IgD-negative memory B cell (primary cell): ENCODE data around the gene ZNF598. TPM values are rescaled to one million over a fixed set of nuclear protein-coding genes. Genes with fewer than 3 reads are reported as not detected.

Source experiments
- H3K27ac Mint-ChIP-seq, 3 donors: one replicate each; pipeline ENCODE4 v1.8.0; 2020 to 2022; ENCODE audit warnings: mild to moderate bottlenecking in 3 of 3, mixed read lengths in 3 of 3, moderate library complexity in 1 of 3
- H3K27me3 Mint-ChIP-seq: one replicate; pipeline ENCODE4 v1.8.0; 2021; ENCODE audit warnings: mixed read lengths
- H3K36me3 Mint-ChIP-seq: one replicate; pipeline ENCODE4 v1.8.0; 2020; ENCODE audit warnings: mild to moderate bottlenecking, mixed read lengths
- H3K4me1 Mint-ChIP-seq, 3 donors: one replicate each; pipeline ENCODE4 v1.8.0; 2020 to 2022; ENCODE audit warnings: mixed read lengths in 3 of 3, mild to moderate bottlenecking in 1 of 3
- H3K4me3 Mint-ChIP-seq, 4 donors: one replicate each; pipeline ENCODE4 v1.8.0; 2020 to 2022; ENCODE audit warnings: mild to moderate bottlenecking in 4 of 4, mixed read lengths in 4 of 4, moderate library complexity in 3 of 4
- H3K9me3 Mint-ChIP-seq, 3 donors: one replicate each; pipeline ENCODE4 v1.8.0; 2020 to 2021; ENCODE audit warnings: mixed read lengths in 3 of 3, mild to moderate bottlenecking in 1 of 3
- polyA plus RNA-seq: library from polyadenylated mRNA; unstranded; fragments of 300-500 nt; fragmentation: Illumina TruSeq; gene quantifications from one replicate; pipeline ENCODE4 v1.2.3, GENCODE V29; 2021

The ZNF598 gene
- polyA plus RNA-seq, 1 donor from 2014 or later: 11.0 TPM

DNA sequence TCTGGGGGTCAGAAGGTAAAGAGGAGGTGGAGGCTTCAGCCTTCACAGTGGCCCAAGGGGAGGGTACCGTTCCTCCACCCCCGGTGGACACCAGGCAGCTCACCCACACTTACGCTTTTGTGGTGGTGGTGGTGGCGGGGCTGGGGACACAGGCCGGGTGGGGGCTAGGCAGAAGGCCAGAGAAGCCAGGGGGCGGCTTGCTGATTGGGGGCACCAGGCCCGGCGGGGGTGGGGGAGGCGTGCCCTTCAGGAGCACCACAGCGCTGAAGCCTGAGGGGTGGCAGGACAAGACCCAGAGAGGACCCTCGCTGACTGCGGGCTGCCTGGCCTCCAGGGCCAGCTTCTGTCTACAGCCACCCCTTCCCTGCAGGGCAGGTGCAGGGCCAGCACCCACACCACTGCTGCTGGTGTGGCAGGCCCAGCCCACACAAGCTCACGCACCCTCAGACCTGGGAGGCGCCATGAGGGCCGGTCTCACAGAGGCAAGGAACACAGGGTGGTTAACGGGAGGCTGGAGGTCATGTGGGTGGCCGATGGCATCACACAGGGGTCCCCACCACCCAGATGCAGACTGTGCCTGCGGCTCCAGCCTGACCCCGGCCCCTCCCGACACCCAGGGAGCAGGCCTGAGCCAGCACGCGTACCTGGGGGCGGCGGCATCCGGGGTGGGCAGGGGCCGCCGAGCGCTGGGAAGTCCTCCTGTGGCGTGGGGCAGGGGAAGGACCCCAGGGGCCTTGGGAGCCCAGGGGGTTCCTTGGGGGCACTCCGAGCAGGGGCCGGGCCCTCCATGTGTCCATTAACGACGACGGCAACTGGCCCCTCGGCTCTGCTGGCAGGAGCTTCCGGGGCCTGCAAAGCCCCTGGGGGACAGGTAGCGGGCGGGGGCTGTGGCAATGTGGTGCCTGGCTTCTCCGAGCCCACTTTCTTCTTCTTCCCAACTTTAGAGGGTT is 10.5 kb downstream of the ZNF598 start:
- no peak overlapping the region for H3K27ac Mint-ChIP-seq
- H3K36me3 Mint-ChIP-seq: peaks cover 1% of the 10 kb centered on the region
- no peaks in the 10 kb centered on the region for H3K4me1 Mint-ChIP-seq
- no peaks in the 10 kb centered on the region for H3K9me3 Mint-ChIP-seq
- H3K27me3 Mint-ChIP-seq: no peaks in the 10 kb centered on the region
- no peak overlapping the region for H3K4me3 Mint-ChIP-seq

DNA sequence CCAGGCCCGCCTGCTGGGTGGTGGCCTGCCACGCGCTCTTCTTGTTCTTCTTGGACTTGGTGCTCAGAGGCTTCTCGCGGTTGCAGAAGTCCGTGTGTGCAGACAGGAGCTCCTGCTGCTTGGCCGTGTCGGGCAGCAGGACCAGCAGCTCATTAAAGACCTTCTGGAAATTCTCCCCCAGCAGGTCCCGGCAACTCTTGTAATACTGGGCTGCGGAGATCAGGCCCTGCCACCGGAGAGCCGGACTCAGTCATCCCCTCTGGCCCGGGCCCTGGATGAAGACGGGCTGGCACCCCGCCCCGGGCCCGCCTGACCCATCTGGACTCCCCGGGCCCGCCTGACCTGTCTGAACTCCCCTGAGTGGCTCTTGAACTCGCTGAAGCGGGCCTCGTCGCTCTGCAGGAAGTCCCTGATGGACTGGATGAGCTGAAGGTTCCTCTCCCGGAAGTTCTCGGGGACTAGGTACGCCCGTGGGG is 11.2 kb downstream of the ZNF598 start:
- H3K27ac Mint-ChIP-seq: peak overlapping the region in 2 of 3 donors; percentile 67 to 83
- no peaks in the 10 kb centered on the region for H3K9me3 Mint-ChIP-seq
- H3K4me3 Mint-ChIP-seq: no peak overlapping the region
- no peaks in the 10 kb centered on the region for H3K27me3 Mint-ChIP-seq
- H3K36me3 Mint-ChIP-seq: peaks cover 1% of the 10 kb centered on the region
- H3K4me1 Mint-ChIP-seq: peaks cover 0 to 3% (median 2%) of the 10 kb centered on the region in 3 donors

DNA sequence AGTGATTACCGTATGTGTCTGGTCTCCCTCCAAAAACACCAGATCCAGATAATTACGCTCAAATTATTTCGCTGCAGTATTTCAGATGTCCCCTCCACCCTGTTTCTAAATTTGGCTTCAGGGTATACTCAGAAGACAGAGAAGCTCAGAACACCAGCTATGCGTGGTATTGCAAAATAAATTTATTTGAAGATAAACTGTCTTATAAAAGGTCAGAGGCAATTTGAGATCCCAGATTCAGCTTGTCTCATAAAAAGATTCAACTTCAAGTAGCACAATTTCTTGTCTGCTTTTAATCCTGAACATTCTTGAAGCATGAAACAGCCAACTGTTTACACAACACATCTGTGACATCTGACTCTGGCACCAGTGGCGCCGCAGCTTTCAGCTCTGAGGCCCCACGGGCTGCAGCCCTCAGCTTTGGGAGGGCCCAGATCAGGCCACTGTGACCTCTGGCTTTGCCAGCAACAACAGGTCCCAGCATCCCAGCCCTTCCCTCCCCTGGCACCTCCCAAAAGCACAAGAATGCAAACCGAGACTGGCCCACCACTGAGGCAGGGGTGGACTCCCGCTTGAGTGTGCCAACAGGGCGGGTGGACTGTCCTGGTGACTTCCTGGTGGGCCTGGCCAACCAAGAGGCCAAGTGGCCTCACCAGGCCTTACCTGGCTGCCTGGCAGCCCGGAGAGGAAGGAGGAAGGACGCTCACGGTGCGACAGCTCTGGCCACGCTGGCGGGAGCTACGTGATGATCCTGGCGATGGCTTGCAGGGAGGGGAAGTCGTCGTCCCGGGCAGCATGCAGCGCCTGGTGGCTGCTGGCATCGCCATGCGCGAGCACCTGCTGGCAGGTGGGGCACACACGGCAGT is 11.9 kb downstream of the ZNF598 start:
- Mint-ChIP-seq H3K9me3 (no peaks in the 10 kb centered on the region), H3K27ac (peak overlapping the region in 2 of 3 donors; percentile 39 to 83), H3K36me3 (peaks cover 1% of the 10 kb centered on the region), H3K4me3 (no peak overlapping the region), H3K4me1 (peaks cover 0 to 3% (median 2%) of the 10 kb centered on the region in 3 donors), H3K27me3 (no peaks in the 10 kb centered on the region)

DNA sequence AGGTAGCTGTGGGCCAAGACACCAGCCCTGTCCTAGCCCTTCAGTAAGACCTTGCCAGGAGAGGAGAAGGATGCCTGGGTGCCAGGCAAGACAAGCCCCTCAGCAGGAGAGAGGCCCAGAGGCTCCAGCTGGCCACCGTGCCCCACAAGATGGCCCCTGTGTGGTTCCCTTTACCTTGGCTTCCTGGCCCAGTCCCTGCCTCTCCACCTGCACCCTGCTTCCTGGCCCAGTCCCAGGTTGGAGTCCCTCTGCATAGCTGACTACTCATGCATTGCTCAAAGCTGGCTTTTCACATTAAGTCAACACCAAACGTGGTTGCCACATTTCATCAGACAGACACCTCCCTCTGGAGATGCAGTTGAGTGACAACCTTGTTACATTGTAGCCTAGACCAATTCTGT is 15.9 kb downstream of the ZNF598 start:
- H3K27ac Mint-ChIP-seq: peak overlapping the region; percentile 48 to 84 (median 71)
- peaks cover 10 to 13% (median 10%) of the 10 kb centered on the region in 3 donors for H3K4me1 Mint-ChIP-seq
- peak overlapping the region in 2 of 4 donors; percentile 30 to 49 for H3K4me3 Mint-ChIP-seq
- no peaks in the 10 kb centered on the region for H3K27me3 Mint-ChIP-seq
- H3K36me3 Mint-ChIP-seq: peaks cover 1% of the 10 kb centered on the region
- H3K9me3 Mint-ChIP-seq: no peaks in the 10 kb centered on the region

DNA sequence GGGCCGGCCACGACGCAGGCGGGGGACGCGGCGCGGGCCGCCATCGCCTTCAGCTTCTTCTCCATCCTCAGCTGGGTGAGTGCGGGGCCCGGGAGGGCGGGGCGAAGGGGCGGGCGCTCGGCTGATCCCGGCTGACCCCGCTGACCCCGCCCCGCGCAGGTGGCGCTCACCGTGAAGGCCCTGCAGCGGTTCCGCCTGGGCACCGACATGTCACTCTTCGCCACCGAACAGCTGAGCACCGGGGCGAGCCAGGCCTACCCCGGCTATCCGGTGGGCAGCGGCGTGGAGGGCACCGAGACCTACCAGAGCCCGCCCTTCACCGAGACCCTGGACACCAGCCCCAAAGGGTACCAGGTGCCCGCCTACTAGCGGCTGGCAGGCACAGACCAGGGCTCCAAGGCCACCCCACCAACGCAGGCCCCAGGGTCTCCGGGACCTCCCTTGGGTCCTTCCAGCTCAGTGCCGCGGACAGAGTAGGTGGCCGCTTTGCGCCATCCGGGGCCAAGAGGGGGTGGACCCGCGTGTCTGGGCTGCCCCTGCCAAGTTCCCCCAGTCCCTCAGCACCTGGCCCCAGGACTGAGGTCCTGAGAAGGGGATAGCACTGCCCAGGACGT is 16.8 kb downstream of the ZNF598 start:
- peak overlapping the region in 2 of 3 donors; percentile 71 to 84 for H3K27ac Mint-ChIP-seq
- H3K4me3 Mint-ChIP-seq: no peak overlapping the region

DNA sequence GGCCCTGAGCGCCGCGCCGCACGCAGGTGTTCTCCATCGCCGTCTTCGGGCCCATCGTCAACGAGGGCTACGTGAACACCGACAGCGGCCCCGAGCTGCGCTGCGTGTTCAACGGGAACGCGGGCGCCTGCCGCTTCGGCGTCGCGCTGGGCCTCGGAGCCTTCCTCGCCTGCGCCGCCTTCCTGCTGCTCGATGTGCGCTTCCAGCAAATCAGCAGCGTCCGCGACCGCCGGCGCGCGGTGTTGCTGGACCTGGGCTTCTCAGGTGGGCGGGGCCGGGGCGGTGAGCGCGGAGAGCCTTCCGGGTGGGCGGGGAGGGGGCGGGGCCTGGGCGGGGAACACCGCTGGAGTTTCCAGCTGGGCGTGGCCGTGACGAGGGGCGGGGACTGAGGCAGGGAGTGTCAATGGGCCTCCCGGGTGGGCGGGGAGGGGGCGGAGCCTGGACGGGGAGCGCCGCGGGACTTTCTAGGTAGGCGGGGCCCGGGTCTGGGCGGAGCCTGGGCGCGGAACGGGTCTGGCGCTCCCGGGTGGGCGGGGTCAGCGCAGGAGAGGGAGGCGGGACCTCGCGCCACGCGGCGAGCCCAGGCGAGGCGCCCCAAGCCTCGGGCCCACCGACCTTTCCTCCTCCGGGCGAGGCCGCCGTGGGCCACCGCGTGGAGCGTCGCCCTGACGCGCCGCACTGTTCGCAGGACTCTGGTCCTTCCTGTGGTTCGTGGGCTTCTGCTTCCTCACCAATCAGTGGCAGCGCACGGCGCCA is 17.5 kb downstream of the ZNF598 start:
- H3K4me1 Mint-ChIP-seq: peaks cover 10 to 13% (median 13%) of the 10 kb centered on the region in 3 donors
- H3K9me3 Mint-ChIP-seq: no peaks in the 10 kb centered on the region
- H3K36me3 Mint-ChIP-seq: no peaks in the 10 kb centered on the region
- no peaks in the 10 kb centered on the region for H3K27me3 Mint-ChIP-seq
- peak overlapping the region; percentile 79 to 95 (median 92) for H3K4me3 Mint-ChIP-seq
- H3K27ac Mint-ChIP-seq: peak overlapping the region; percentile 95 to 99 (median 98)

More for the DNA sequence above, 16.8 kb downstream of the ZNF598 start:
- no peaks in the 10 kb centered on the region for H3K36me3 Mint-ChIP-seq
- peaks cover 10 to 13% (median 13%) of the 10 kb centered on the region in 3 donors for H3K4me1 Mint-ChIP-seq
- H3K27me3 Mint-ChIP-seq: no peaks in the 10 kb centered on the region
- no peaks in the 10 kb centered on the region for H3K9me3 Mint-ChIP-seq

DNA sequence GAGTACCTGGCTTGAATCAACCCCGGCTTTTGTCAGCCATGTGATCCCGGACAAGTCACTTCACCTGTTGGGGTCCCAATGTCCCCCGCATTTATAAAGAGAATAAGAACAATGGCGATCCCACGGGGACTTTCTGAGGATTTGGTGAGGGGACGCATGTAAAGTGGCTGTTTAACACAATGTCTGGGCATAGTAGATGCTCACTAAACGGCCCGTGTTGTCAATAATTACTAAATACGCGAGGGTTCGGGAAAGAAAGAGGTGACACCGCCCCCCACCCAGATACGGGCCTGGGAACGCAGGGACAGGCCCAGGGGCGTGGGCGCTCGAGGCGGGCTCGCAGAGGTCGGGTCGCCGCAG is 18.1 kb downstream of the ZNF598 start:
- Mint-ChIP-seq H3K36me3 (no peaks in the 10 kb centered on the region), H3K27me3 (no peaks in the 10 kb centered on the region), H3K27ac (peak overlapping the region; percentile 95 to 99 (median 98)), H3K9me3 (no peaks in the 10 kb centered on the region), H3K4me3 (peak overlapping the region; percentile 79 to 95 (median 92)), H3K4me1 (peaks cover 10 to 13% (median 13%) of the 10 kb centered on the region in 3 donors)

DNA sequence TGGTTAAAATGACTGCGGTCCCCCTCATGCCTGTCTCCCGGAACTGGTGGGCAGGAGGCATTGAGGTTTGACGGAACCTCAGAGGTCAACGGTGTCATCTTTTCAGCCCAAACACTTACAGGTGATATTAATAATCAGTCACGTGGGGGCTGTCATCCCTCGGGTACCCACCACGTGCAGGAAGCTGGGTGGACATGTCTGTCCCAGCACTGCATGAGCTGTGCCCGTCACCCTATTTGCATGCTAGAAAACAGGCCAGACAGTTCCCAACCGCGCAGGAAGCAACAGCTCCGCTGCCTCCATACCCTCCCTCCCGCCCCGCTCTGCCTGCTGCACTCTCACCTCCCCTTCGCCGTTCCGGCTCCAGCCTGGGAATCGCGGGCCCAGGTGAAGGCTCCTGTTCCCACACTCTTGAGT is 18.5 kb downstream of the ZNF598 start:
- Mint-ChIP-seq H3K4me1 (peaks cover 10 to 13% (median 13%) of the 10 kb centered on the region in 3 donors), H3K27ac (peak overlapping the region; percentile 95 to 99 (median 98)), H3K4me3 (peak overlapping the region; percentile 79 to 95 (median 92))

DNA sequence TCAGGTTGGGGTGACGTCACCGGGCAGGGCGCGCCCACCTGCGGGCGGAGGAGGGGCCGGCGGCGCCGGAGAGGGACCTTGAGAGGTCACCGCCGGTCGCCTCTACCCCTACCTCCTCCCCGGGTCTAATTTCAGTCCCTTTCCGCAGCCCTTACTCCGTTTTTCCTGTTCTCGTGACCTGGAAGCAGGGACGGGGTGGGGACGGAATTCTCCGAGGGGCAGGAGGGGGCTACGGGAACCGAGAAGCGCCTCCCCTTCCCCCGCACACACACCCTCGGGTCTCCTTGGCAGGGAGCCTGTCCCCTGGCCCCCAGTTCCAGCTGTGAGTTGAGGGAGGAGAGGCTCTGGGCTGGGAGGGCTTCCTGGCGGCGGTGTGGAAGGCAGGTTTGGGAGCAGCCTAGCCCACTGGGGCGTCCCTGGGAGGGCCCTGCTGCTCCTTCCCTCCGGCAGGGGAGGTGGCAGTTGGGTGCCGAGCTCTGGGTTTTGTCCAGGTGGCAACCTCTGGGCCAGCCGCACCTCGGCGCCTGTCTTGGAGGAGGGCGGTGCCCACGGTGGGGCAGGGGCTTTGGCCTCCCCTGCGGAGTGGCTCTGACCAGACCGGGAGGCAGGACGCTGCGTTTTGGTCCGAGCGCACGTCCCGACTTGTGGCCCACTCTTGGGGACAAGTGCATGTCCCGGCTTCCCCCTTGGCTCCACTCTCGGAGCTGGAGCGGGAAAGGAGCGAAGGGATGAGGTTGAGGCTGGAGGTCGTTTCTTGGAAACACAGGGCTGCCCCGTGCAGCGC is 19.1 kb downstream of the ZNF598 start:
- Mint-ChIP-seq H3K9me3 (no peaks in the 10 kb centered on the region), H3K27me3 (no peaks in the 10 kb centered on the region), H3K4me1 (peaks cover 10 to 13% (median 13%) of the 10 kb centered on the region in 3 donors), H3K4me3 (peak overlapping the region; percentile 79 to 95 (median 92)), H3K36me3 (no peaks in the 10 kb centered on the region), H3K27ac (peak overlapping the region; percentile 95 to 99 (median 98))

More for the DNA sequence above, 18.5 kb downstream of the ZNF598 start:
- Mint-ChIP-seq H3K27me3 (no peaks in the 10 kb centered on the region), H3K9me3 (no peaks in the 10 kb centered on the region), H3K36me3 (no peaks in the 10 kb centered on the region)

DNA sequence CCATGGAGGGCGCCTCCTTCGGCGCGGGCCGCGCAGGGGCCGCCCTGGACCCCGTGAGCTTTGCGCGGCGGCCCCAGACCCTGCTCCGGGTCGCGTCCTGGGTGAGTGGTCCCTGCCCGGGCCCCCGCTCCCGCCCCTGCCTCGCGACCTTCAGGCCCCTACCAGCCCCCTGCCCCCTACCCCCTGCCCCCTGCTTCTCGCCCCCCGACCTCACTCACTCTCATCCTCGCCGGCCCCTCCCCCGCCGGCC is 19.6 kb downstream of the ZNF598 start:
- Mint-ChIP-seq H3K9me3 (no peaks in the 10 kb centered on the region), H3K27me3 (no peaks in the 10 kb centered on the region), H3K36me3 (no peaks in the 10 kb centered on the region), H3K4me1 (peaks cover 10 to 13% (median 13%) of the 10 kb centered on the region in 3 donors), H3K27ac (no peak overlapping the region), H3K4me3 (no peak overlapping the region)

DNA sequence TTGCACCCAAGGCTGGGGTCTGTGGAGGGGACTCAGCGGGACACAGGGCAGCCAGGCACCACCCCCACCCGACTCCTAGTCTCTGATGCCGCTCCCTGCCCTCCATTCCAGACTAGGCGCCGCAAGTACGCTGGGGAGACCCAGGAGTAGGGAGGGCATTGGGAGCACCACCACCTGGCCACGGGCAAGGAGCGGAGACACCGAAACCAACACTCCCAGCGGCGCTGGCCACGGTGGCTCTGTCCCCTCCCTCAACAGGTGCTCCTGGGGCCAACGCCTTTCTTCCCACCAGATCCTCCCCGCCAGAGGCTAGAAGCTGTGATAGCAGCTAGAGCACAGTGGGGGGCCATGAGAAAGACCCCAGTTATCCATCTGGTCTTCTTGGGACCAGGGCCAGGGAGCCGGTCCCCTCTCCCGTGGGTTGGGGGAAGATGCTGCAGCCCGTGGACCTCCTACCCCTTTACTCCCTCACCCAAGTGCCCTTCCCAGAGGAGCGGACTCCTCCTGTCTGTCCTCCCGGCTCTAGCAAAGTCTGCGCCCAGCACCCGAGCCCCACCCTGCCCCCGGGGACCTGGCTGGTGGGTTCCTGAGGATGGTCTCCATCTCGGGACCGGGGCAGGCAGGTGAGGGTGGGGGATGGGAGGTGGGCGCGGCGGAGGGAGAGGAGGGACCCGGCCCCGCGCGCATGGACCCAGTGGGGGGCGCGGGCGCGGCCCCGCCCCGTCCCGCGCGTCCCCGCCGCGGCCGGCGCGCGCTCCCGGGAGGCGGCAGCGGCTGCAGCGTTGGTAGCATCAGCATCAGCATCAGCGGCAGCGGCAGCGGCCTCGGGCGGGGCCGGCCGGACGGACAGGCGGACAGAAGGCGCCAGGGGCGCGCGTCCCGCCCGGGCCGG is 20.2 kb downstream of the ZNF598 start, which contains the start of gene SYNGR3:
Gene SYNGR3, plus strand, starts transcription at position 762 of the 892 bp plus-strand sequence. CDS start 133 bp downstream, outside the sequence.
- H3K4me3 Mint-ChIP-seq: peak within 1 kb of the TSS; percentile 79 to 95 (median 90)
- no peaks in the 10 kb centered on the region for H3K9me3 Mint-ChIP-seq
- H3K27ac Mint-ChIP-seq: peak within 1 kb of the TSS; percentile 95 to 99 (median 98)
- no peaks in the 10 kb centered on the region for H3K27me3 Mint-ChIP-seq
- no peaks in the 10 kb centered on the region for H3K36me3 Mint-ChIP-seq
- H3K4me1 Mint-ChIP-seq: peaks cover 10 to 16% (median 13%) of the 10 kb centered on the region in 3 donors

DNA sequence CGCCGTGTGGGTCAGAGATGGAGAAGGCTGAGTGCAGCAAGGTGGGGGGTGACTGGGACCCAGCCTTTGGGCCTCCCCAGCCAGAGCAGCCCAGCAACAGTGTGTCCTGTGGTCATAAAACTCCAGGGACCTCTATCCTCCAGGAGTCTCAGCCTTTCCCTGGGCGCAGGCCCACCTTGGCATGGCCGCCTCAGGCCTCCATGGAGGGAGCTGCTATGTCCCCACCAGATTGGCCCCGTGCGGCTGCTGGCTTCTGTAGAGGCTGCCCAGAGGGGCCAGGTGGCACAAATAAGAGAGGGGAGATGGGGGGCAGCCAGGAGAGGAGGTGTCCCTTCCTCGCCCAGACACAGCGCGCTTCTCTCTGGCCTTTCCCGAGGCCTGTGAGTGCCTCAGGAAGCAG is 22.4 kb downstream of the ZNF598 start:
- no peaks in the 10 kb centered on the region for H3K36me3 Mint-ChIP-seq
- H3K9me3 Mint-ChIP-seq: no peaks in the 10 kb centered on the region
- H3K4me1 Mint-ChIP-seq: peaks cover 10 to 15% (median 11%) of the 10 kb centered on the region in 3 donors
- H3K27me3 Mint-ChIP-seq: peaks cover 5% of the 10 kb centered on the region
- H3K4me3 Mint-ChIP-seq: peak overlapping the region in 2 of 4 donors; percentile 72 to 79
- peak overlapping the region in 1 of 3 donors; percentile 54 for H3K27ac Mint-ChIP-seq
